ENCODE data around the gene KLHDC10.

Gene KLHDC10

GRCh38 chr7:130131964-130132875 is 61.9 kb downstream of the KLHDC10 start:
- no peak for TF ChIP-seq CTCF (IDR thresholded peaks at IDR 0.05; ENCODE audit: insufficient read depth, low read length, missing control alignments)
- ChIA-PET CTCF (interaction anchor here (0.8 to 1.0 kb wide), 2 partner anchors 35 to 60 kb away, joined by 3 read pairs; no protein-coding TSS in a partner anchor), POLR2A (no interaction called here)
- no peak overlapping the region for H3K4me3 ChIP-seq (ENCODE audit: low read depth, low read length)
- DNase-seq (ENCODE audit: low read depth, low spot score): no peak

- CTCF ChIA-PET: interaction anchor here (0.8 to 1.5 kb wide), 3 partner anchors 13 to 61 kb away, joined by 3 to 4 read pairs (median 4); no protein-coding TSS in a partner anchor
- no peak for TF ChIP-seq CTCF (IDR thresholded peaks at IDR 0.05; ENCODE audit: insufficient read depth, low read length, missing control alignments)
- no peak overlapping the region for H3K4me3 ChIP-seq (ENCODE audit: low read depth, low read length)
- DNase-seq (ENCODE audit: low read depth, low spot score): no peak
- POLR2A ChIA-PET: no interaction called here
These were observed 62.9 kb downstream of the KLHDC10 start for GRCh38 chr7:130133029-130133782.

- no peak for TF ChIP-seq CTCF (IDR thresholded peaks at IDR 0.05; ENCODE audit: insufficient read depth, low read length, missing control alignments)
- DNase-seq (ENCODE audit: low read depth, low spot score): no peak
- H3K4me3 ChIP-seq (ENCODE audit: low read depth, low read length): no peak overlapping the region
- ChIA-PET CTCF (interaction anchor here (0.8 to 1.5 kb wide), 2 partner anchors 12 to 38 kb away, joined by 4 read pairs; no protein-coding TSS in a partner anchor), POLR2A (no interaction called here)
These were observed 63.8 kb downstream of the KLHDC10 start for GRCh38 chr7:130134106-130134636.

- no peak for TF ChIP-seq CTCF (IDR thresholded peaks at IDR 0.05; ENCODE audit: insufficient read depth, low read length, missing control alignments)
- ChIA-PET POLR2A (no interaction called here), CTCF (interaction anchor here (1.5 kb wide), 1 partner anchor 39 kb away, joined by 4 read pairs; no protein-coding TSS in a partner anchor)
- no peak overlapping the region for H3K4me3 ChIP-seq (ENCODE audit: low read depth, low read length)
- no peak for DNase-seq (ENCODE audit: low read depth, low spot score)
These were observed 64.4 kb downstream of the KLHDC10 start for GRCh38 chr7:130134726-130135125.

- ChIA-PET POLR2A (no interaction called here), CTCF (interaction anchor here (1.5 kb wide), 1 partner anchor 39 kb away, joined by 4 read pairs; no protein-coding TSS in a partner anchor)
- TF ChIP-seq CTCF (IDR thresholded peaks at IDR 0.05; ENCODE audit: insufficient read depth, low read length, missing control alignments): no peak
- DNase-seq (ENCODE audit: low read depth, low spot score): no peak
- no peak overlapping the region for H3K4me3 ChIP-seq (ENCODE audit: low read depth, low read length)
These were observed 65.2 kb downstream of the KLHDC10 start for GRCh38 chr7:130135208-130136205.
